Right cardiac atrium (tissue), 5 donors: ENCODE results near the gene HSD11B2. TPM values are rescaled to one million over a fixed set of nuclear protein-coding genes. Genes with fewer than 3 reads are reported as not detected.
A peak's percentile ranks its signal among the peaks of the same experiment; 100 is the strongest.

Experiments
- ATAC-seq, 2 donors: fragments of 200-7000 bp; cut with Tn5 transposase; one replicate each; pipeline versions ENCODE4 v1.8.0 to v1.9.1; 2020; ENCODE audit warnings: moderate library complexity in 2 of 2, mild to moderate bottlenecking in 1 of 2
- DNase-seq, 3 donors: peaks; one replicate each; pipeline ENCODE4 v3.0.0-alpha.2; 2020
- H3K27ac ChIP-seq: one replicate; pipeline ENCODE4 v1.5.1; 2013; ENCODE audit warnings: mild to moderate bottlenecking, low read length, control low read depth, moderate library complexity
- H3K27me3 ChIP-seq: one replicate; pipeline ENCODE4 v1.6.1; 2013; ENCODE audit not compliant: control insufficient read depth, insufficient read depth
- H3K4me1 ChIP-seq: one replicate; pipeline ENCODE4 v1.6.1; 2013; ENCODE audit warnings: low read length; ENCODE audit not compliant: control insufficient read depth, insufficient read depth
- H3K4me3 ChIP-seq: one replicate; pipeline ENCODE4 v1.5.1; 2013; ENCODE audit warnings: low read length, control low read depth
- H3K9me3 ChIP-seq: one replicate; pipeline ENCODE4 v1.6.1; 2013; ENCODE audit warnings: low read length; ENCODE audit not compliant: control insufficient read depth
- WGBS: extraction: QIAGEN DNeasy Blood & Tissue Kit; methylation state at CpG from one replicate; pipeline ENCODE4 v1.1.7; 2013; 5-methylcytosine and 5-hydroxymethylcytosine counted together
- intact Hi-C, 4 donors: fragments of 100-400 bp; cut with DNase I; formaldehyde crosslinking; loops; one replicate each; pipeline versions ENCODE4 v1.11.0 to v1.14.0; 2022 to 2023
- polyA plus RNA-seq: library from polyadenylated mRNA; stranded (reverse); fragments of 200-250 nt; gene quantifications from one replicate; pipeline ENCODE4 v1.2.3, GENCODE V29; 2013
- total RNA-seq, 4 donors: library from RNA; stranded (reverse); fragmentation: NEBNext Ultra II Directional; extraction: Animal tissue kit (Norgen Biotek cat#: 25700); gene quantifications; one replicate each; pipeline ENCODE4 v1.2.1, GENCODE V29; 2021
- donor health status: healthy with polysubstance abuse.
- donor health status: DM: no; HTN: yes; CAD: no.
- donor health status: DM: no; HTN: no; CAD: no.
- donor health status: DM: no; HTN: yes; CAD: no; lungs with severe emphysema.
- donor health status: DM: yes; HTN: yes; CAD: no.

The HSD11B2 gene
- total and polyA plus RNA-seq, 5 donors, result 0.38 to 1.6 (median 0.59) TPM

DNA sequence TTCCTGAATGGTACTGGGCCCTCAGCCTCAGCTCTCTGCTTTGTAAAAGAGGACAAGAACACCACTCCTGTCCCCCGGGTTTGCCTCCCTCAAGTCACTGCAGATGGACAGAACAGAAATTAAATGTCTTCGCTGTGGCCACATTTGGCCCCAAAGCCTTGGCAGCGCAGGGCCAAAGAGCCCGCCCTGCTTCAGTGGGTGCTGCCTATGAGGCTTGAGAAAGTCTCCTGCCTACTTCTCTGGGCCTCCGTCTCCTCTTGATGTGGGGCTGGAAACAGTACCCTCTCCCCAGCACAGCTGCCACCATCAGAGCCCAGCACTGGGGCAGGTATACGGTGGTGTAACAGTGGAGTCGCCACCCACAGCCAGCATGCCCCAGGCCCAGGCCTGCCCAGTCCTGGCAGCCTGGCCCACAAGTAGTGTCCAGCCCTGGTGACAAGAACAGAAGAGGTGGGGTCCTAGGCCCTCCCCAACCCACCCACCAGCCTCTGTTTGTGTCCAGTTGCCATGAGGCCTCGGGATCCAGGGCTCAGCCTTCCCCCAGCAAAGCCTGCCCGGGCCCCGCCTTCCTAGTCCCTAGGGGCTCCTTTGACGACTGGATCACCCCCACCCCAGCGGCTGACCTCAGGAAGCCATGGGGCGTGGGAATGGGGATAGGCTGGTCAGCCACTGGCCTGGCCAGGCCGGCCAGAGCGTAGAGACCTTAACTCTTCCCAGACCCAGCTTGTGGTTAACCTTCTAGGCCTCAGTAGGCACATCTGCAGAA, 33.7 kb upstream of the HSD11B2 start:
- ATAC-seq (peak; percentile 2 to 47), DNase-seq (peak; percentile 87 to 93 (median 90))
- intact Hi-C loops, result loop anchor here in 1 of 4 donors (10.0 kb wide), 1 partner anchor 142 kb away; no protein-coding TSS in a partner anchor
- Histone ChIP-seq H3K9me3 (no peaks in the 10 kb centered on the region), H3K4me3 (no peak overlapping the region), H3K4me1 (peaks cover 18% of the 10 kb centered on the region), H3K27ac (peak overlapping the region; percentile 40), H3K27me3 (no peaks in the 10 kb centered on the region)
- WGBS, result 53% methylated on average over 15 of the region's 15 CpGs

- H3K4me1 ChIP-seq, result peaks cover 13% of the 10 kb centered on the region
- DNase-seq, result peak in 2 of 3 donors; percentile 30 to 48
- 82% methylated on average over 22 of the region's 22 CpGs for whole genome bisulfite sequencing
Observed at GRCh38 chr16:67397812-67398545, 32.9 kb upstream of the HSD11B2 start.

GRCh38 chr16:67398546-67399217, 32.2 kb upstream of the HSD11B2 start:
- intact Hi-C loops, result loop anchor here in 1 of 4 donors (10.0 kb wide), 1 partner anchor 144 kb away; no protein-coding TSS in a partner anchor
- Histone ChIP-seq H3K27me3 (no peaks in the 10 kb centered on the region), H3K27ac (no peak overlapping the region), H3K4me3 (no peak overlapping the region), H3K4me1 (peaks cover 12% of the 10 kb centered on the region), H3K9me3 (no peaks in the 10 kb centered on the region)
- DNase-seq (no peak), ATAC-seq (no peak)
- WGBS, result 90% methylated on average over 19 of the region's 19 CpGs

More at GRCh38 chr16:67397812-67398545, 32.9 kb upstream of the HSD11B2 start:
- intact Hi-C loops, result loop anchor here in 1 of 4 donors (10.0 kb wide), 1 partner anchor 143 kb away; no protein-coding TSS in a partner anchor
- Histone ChIP-seq H3K27ac (no peak overlapping the region), H3K4me3 (no peak overlapping the region), H3K9me3 (no peaks in the 10 kb centered on the region), H3K27me3 (no peaks in the 10 kb centered on the region)
- ATAC-seq, result no peak

DNA sequence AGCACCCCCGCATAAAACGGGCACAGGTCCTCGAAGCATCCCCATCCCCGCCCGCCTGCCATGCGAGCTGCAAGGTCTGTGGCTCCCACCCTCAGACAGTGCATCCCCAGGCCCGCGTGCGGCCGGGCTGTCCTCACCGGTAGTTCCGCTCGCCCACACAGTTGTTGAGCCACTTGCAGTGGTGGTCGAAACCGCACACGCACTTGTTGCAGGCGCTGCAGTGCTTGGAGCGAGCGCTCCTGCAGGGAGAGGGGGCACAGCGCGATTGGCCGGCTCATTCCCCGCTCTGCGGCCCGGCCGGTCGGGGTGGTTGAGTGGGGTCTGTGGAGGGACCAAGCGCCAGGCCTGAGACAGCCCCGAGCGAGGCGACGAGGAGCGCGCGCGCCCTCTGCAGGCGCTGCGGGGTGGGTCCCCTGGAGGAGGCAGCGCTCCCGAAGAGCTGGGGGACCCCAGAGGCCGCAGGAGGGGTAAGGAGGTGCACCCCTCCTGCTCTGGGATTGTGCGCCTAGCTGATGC, 31.6 kb upstream of the HSD11B2 start:
- ATAC-seq (peak; percentile 29 to 48), DNase-seq (peak; percentile 42 to 89 (median 84))
- H3K4me3 ChIP-seq, result no peak overlapping the region
- intact Hi-C loops, result loop anchor here in 1 of 4 donors (10.0 kb wide), 1 partner anchor 144 kb away; no protein-coding TSS in a partner anchor
- H3K27me3 ChIP-seq, result no peaks in the 10 kb centered on the region
- H3K4me1 ChIP-seq, result peaks cover 12% of the 10 kb centered on the region
- no peaks in the 10 kb centered on the region for H3K9me3 ChIP-seq
- 23% methylated on average over 42 of the region's 42 CpGs for WGBS
- H3K27ac ChIP-seq, result no peak overlapping the region

GRCh38 chr16:67399749-67400704, 30.9 kb upstream of the HSD11B2 start:
- no peaks in the 10 kb centered on the region for H3K27me3 ChIP-seq
- DNase-seq (peak in 1 of 3 donors; percentile 55), ATAC-seq (no peak)
- WGBS, result 70% methylated on average over 19 of the region's 19 CpGs
- intact Hi-C loops, result loop anchor here in 3 of 4 donors (10.0 kb wide), 3 partner anchors 115 to 145 kb away; no protein-coding TSS in a partner anchor
- no peak overlapping the region for H3K27ac ChIP-seq
- peaks cover 12% of the 10 kb centered on the region for H3K4me1 ChIP-seq
- no peaks in the 10 kb centered on the region for H3K9me3 ChIP-seq
- no peak overlapping the region for H3K4me3 ChIP-seq

DNA sequence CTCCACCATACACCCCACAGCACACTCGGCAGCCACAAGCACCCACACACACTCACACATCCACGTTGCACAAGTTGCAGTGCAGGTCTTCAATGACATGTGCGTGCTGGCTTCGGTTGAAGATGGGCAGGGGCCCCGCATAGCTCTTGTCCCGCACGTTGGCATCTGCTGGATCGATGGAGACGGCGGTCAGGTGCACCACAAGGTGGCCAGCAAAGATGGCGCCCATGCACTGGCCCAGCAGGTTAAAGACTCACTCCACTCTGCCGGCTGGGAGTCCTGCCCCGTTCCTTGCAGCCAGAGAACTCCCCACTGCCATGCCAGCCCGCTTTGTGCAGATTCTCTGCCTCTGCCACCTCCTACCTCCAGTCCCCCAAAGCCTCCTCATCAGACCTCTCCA, 30.0 kb upstream of the HSD11B2 start:
- H3K4me3 ChIP-seq, result no peak overlapping the region
- WGBS, result 96% methylated on average over 14 of the region's 14 CpGs
- peaks cover 12% of the 10 kb centered on the region for H3K4me1 ChIP-seq
- DNase-seq, result no peak
- H3K9me3 ChIP-seq, result no peaks in the 10 kb centered on the region
- ATAC-seq, result no peak
- intact Hi-C loops, result loop anchor here in 2 of 4 donors (10.0 kb wide), 2 partner anchors 116 to 136 kb away; no protein-coding TSS in a partner anchor
- H3K27me3 ChIP-seq, result no peaks in the 10 kb centered on the region
- H3K27ac ChIP-seq, result no peak overlapping the region

DNA sequence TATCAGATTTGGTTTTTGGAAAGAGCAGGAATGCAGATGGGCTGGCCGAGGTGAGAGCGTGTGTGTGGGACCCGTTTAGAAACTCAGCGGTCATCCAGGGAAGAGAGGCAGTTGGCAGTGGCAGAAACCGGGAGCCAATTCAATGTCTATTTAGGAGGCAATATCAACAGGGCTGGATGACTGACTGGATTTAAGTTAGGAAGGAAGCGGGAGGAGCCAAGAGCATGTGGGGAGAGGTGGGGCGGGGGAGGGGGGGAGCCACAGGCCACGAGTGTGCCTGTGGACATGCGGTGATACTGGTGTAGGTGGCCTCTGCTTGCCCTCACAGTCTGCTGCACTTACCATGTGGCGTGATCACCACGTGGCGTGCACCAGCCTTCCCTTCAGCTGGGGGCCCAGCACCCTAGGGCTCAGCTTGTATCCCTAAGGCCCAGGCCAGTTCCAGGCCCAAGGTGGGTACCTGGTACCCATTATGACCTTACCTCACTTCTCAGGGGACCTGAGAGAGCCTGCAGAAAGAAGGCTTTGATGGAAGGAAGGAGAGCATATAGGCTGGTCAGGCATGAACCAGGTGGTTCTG, 26.9 kb upstream of the HSD11B2 start:
- Histone ChIP-seq H3K4me3 (no peak overlapping the region), H3K27ac (no peak overlapping the region), H3K27me3 (no peaks in the 10 kb centered on the region), H3K9me3 (no peaks in the 10 kb centered on the region), H3K4me1 (peaks cover 5% of the 10 kb centered on the region)
- ATAC-seq (no peak), DNase-seq (no peak)
- intact Hi-C loops, result loop anchor here in 2 of 4 donors (10.0 kb wide), 2 partner anchors 119 to 139 kb away; no protein-coding TSS in a partner anchor
- 71% methylated on average over 12 of the region's 12 CpGs for WGBS

- ATAC-seq (no peak), DNase-seq (no peak)
- intact Hi-C loops, result loop anchor here in 2 of 4 donors (10.0 kb wide), 2 partner anchors 120 to 140 kb away; no protein-coding TSS in a partner anchor
- H3K9me3 ChIP-seq, result no peaks in the 10 kb centered on the region
- WGBS, result 95% methylated on average over 5 of the region's 5 CpGs
- H3K27ac ChIP-seq, result no peak overlapping the region
- H3K4me3 ChIP-seq, result no peak overlapping the region
- no peaks in the 10 kb centered on the region for H3K27me3 ChIP-seq
- H3K4me1 ChIP-seq, result peaks cover 5% of the 10 kb centered on the region
Observed at GRCh38 chr16:67404740-67405226, 26.1 kb upstream of the HSD11B2 start.

DNA sequence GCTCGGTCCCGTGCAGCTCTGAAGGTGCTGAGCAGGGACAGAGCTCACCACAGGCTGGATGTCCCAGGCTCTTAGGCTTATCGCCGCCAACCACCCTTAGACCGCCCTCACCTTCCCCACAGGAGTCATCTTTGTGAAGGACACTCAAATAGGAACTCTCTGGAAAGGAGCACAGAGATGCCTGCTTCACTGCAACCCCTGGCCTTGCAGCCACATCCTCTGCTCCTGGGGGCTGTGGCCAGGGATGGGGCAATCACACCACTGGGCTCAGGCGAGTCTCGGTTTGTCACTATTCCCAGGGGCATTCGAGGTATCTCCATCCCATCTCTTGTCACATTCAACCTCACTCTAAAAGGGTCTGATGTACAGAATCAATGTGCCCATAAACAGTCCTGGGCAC, 25.6 kb upstream of the HSD11B2 start:
- Histone ChIP-seq H3K4me3 (no peak overlapping the region), H3K27me3 (no peaks in the 10 kb centered on the region), H3K4me1 (peaks cover 5% of the 10 kb centered on the region), H3K9me3 (no peaks in the 10 kb centered on the region), H3K27ac (no peak overlapping the region)
- 88% methylated on average over 8 of the region's 8 CpGs for WGBS
- no peak for ATAC-seq
- no peak for DNase-seq
- intact Hi-C loops, result loop anchor here in 2 of 4 donors (10.0 kb wide), 2 partner anchors 121 to 141 kb away; no protein-coding TSS in a partner anchor
